Hepatocyte (in vitro differentiated cells): ENCODE results near the gene KSR2. TPM values are rescaled to one million over a fixed set of nuclear protein-coding genes. Genes with fewer than 3 reads are reported as not detected.

Experiments
- DNase-seq: peaks from one replicate; pipeline ENCODE4 v3.0.0-alpha.2; 2016; ENCODE audit warnings: low spot score
- H2AFZ ChIP-seq: fragments of 200-600 bp; sonication (generic); 2 replicates; pipeline ENCODE4 v1.6.0; 2016; ENCODE audit warnings: antibody characterized with exemption, mild to moderate bottlenecking
- H3K27ac ChIP-seq: fragments of 200-600 bp; sonication (generic); 2 replicates; pipeline ENCODE4 v1.5.1; 2016; ENCODE audit warnings: mild to moderate bottlenecking
- H3K27me3 ChIP-seq: fragments of 200-600 bp; sonication (generic); 2 replicates; pipeline ENCODE4 v1.6.1; 2016
- H3K36me3 ChIP-seq: fragments of 200-600 bp; sonication (generic); replicated peaks from 2 replicates; pipeline ENCODE4 v1.5.1; 2016; ENCODE audit warnings: low read depth; ENCODE audit not compliant: insufficient read depth
- H3K4me1 ChIP-seq: fragments of 200-600 bp; sonication (generic); 2 replicates; pipeline ENCODE4 v1.5.1; 2016; ENCODE audit warnings: mild to moderate bottlenecking, moderate library complexity; ENCODE audit not compliant: insufficient read depth
- H3K4me2 ChIP-seq: fragments of 200-600 bp; sonication (generic); 2 replicates; pipeline ENCODE4 v1.6.0; 2016
- H3K4me3 ChIP-seq: fragments of 200-600 bp; sonication (generic); 2 replicates; pipeline ENCODE4 v1.5.1; 2016; ENCODE audit warnings: mild to moderate bottlenecking
- H3K79me2 ChIP-seq: fragments of 200-600 bp; sonication (generic); 2 replicates; pipeline ENCODE4 v1.6.0; 2017; ENCODE audit warnings: mild to moderate bottlenecking
- H3K9me2 ChIP-seq: fragments of 200-600 bp; sonication (generic); replicated peaks from 2 replicates; pipeline ENCODE4 v1.6.0; 2017; ENCODE audit warnings: mild to moderate bottlenecking; ENCODE audit not compliant: insufficient read depth
- H3K9me3 ChIP-seq: fragments of 200-600 bp; sonication (generic); 2 replicates; pipeline ENCODE4 v1.5.1; 2016; ENCODE audit warnings: low read depth, mild to moderate bottlenecking
- H4K20me1 ChIP-seq: fragments of 200-600 bp; sonication (generic); 2 replicates; pipeline ENCODE4 v1.6.0; 2016; ENCODE audit warnings: mild to moderate bottlenecking; ENCODE audit not compliant: insufficient read depth, poor library complexity, severe bottlenecking
- CTCF ChIP-seq: fragments of 200-600 bp; sonication (generic); IDR thresholded peaks from 2 replicates; pipeline ENCODE4 v1.5.1; 2016; ENCODE audit warnings: antibody characterized with exemption, mild to moderate bottlenecking; ENCODE audit not compliant: poor library complexity
- EZH2 ChIP-seq: fragments of 200-600 bp; sonication (generic); IDR thresholded peaks from 2 replicates; pipeline ENCODE4 v1.6.1; 2016; ENCODE audit warnings: antibody characterized with exemption, mild to moderate bottlenecking, borderline replicate concordance
- EZH2phosphoT487 ChIP-seq: fragments of 200-600 bp; sonication (generic); IDR thresholded peaks from one replicate; pipeline ENCODE4 v1.6.1; 2018; ENCODE audit warnings: antibody characterized with exemption, mild to moderate bottlenecking, low read depth, moderate library complexity; ENCODE audit not compliant: unreplicated experiment, severe bottlenecking
- WGBS: methylation state at CpG from one replicate; pipeline ENCODE4 v1.1.6; 2016; ENCODE audit warnings: low lambda C conversion rate; ENCODE audit errors: missing lambda C conversion rate; 5-methylcytosine and 5-hydroxymethylcytosine counted together
- polyA plus RNA-seq: library from polyadenylated mRNA; unstranded; fragments of >200 nt; fragmentation: Nextera tagmentation; extraction: Ambion mirVana; gene quantifications from 2 replicates; pipeline ENCODE4 v1.2.1, GENCODE V29; 2016
- total RNA-seq: library from RNA; depleted of rRNA; stranded (reverse); fragments of >200 nt; gene quantifications from 2 replicates; pipeline ENCODE4 v1.2.3, GENCODE V29; 2014

KSR2 gene
- total and polyA plus RNA-seq, 2 experiments from 2014 or later, result 0.37 to 0.46 TPM

DNA sequence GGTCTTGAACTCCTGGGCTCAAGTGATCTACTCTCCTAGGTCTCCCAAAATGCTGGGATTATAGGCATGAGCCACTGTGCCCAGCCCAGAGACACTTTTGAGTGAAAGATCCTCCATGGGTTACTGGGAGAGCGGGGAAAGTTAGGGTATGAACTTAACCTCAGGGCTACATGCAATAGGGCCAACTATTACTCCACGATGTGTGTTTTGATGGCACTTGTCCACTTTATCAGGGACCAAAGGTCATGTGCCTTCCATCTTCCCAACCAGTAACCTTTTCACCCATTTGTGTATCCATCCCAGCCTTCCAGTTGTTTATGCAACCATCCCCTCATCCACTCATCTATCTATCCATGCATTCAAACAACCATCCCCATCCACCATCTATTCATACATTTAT lies 546.8 kb downstream of the KSR2 start:
- Histone ChIP-seq H3K9me2 (no peaks in the 10 kb centered on the region), H3K36me3 (no peaks in the 10 kb centered on the region), H3K4me2 (no peak overlapping the region), H3K4me1 (no peaks in the 10 kb centered on the region), H4K20me1 (no peaks in the 10 kb centered on the region), H3K4me3 (no peak overlapping the region), H3K27ac (no peak overlapping the region), H2AFZ (no peak overlapping the region), H3K9me3 (no peaks in the 10 kb centered on the region), H3K79me2 (no peaks in the 10 kb centered on the region), H3K27me3 (peaks cover 4% of the 10 kb centered on the region)
- no peak for TF ChIP-seq CTCF
- no peak for TF ChIP-seq EZH2phosphoT487
- TF ChIP-seq EZH2, result no peak
- DNase-seq, result no peak
- 93% methylated on average over 2 of the region's 2 CpGs for WGBS

DNA sequence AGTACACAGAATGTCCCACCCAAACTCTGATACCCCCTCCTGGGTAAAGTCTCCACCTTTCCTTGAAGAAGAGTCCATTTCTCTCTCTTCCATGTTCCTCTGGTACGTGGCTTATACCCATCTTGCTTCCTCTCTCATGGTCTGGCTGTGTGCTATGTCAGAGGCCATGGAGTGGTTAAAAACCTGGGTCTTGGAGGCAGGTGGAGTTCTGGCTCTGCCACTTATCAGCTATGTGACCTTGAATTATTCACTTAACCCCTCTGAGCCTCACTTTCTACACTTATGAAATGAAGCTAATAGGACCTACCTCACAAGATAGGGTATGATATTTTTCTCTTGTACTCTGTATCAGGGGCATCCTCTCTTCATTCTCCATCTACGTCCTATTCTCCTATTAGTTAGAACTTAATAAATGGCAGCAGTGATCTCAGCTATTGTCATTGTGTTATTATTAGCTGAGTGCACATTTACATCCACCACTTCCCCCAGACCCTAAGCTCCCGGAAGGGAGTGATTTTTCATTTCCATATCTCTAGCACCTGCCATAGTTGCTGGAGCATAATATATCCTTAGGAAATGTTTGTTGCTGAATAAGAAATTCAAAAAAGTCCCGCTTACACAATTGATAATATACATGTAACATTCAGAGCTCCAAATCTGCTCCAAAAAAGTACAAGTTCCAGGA lies 547.6 kb downstream of the KSR2 start:
- no peaks in the 10 kb centered on the region for H3K36me3 ChIP-seq
- WGBS, result 77% methylated on average over 4 of the region's 4 CpGs
- H3K4me2 ChIP-seq, result no peak overlapping the region
- no peaks in the 10 kb centered on the region for H3K9me2 ChIP-seq
- no peaks in the 10 kb centered on the region for H4K20me1 ChIP-seq
- no peak overlapping the region for H2AFZ ChIP-seq
- peaks cover 4% of the 10 kb centered on the region for H3K27me3 ChIP-seq
- no peak overlapping the region for H3K4me3 ChIP-seq
- H3K4me1 ChIP-seq, result no peaks in the 10 kb centered on the region
- no peak for TF ChIP-seq EZH2phosphoT487
- TF ChIP-seq CTCF, result no peak
- no peak for TF ChIP-seq EZH2
- no peaks in the 10 kb centered on the region for H3K9me3 ChIP-seq
- no peak for DNase-seq
- no peaks in the 10 kb centered on the region for H3K79me2 ChIP-seq
- H3K27ac ChIP-seq, result no peak overlapping the region

DNA sequence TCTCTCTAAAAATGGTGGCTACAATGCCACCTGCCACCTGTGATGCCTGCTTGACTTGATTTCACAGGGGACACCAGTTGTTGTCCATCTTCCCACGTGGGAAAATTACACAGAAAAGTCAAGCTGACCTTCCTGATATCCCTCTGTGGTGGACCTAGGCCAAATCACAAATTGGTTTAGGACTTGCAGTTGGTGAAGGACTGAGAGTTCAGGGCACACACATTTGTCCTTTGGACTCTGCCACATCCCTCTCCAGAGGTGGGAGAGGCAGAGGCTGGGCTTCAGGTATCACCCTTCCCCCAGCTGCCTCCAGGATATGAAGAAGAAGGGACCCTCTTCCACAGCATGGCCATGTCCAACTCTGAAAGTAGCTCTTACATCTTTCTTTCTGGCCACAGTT lies 551.8 kb downstream of the KSR2 start:
- Histone ChIP-seq H3K4me3 (no peak overlapping the region), H3K4me1 (no peaks in the 10 kb centered on the region), H3K9me3 (no peaks in the 10 kb centered on the region), H3K79me2 (no peaks in the 10 kb centered on the region), H3K27me3 (no peaks in the 10 kb centered on the region), H3K36me3 (no peaks in the 10 kb centered on the region), H4K20me1 (no peaks in the 10 kb centered on the region), H2AFZ (no peak overlapping the region), H3K4me2 (no peak overlapping the region), H3K9me2 (no peaks in the 10 kb centered on the region), H3K27ac (no peak overlapping the region)
- 27% methylated on average over 1 of the region's 1 CpG for WGBS
- TF ChIP-seq CTCF (no peak), EZH2phosphoT487 (no peak), EZH2 (no peak)
- DNase-seq, result no peak
